IPS-NIHi11 (cell line): ENCODE measurements around the gene ZNF74.
"Not testable (repeated sequence)": the region's sequence is repeated elsewhere in the genome, so short reads cannot be mapped to it uniquely, and the experiment has no call there.

Source experiments
- DNase-seq: peaks from one replicate; pipeline ENCODE4 v3.0.0; 2012; ENCODE audit warnings: mixed read lengths, low spot score

Gene ZNF74

DNA sequence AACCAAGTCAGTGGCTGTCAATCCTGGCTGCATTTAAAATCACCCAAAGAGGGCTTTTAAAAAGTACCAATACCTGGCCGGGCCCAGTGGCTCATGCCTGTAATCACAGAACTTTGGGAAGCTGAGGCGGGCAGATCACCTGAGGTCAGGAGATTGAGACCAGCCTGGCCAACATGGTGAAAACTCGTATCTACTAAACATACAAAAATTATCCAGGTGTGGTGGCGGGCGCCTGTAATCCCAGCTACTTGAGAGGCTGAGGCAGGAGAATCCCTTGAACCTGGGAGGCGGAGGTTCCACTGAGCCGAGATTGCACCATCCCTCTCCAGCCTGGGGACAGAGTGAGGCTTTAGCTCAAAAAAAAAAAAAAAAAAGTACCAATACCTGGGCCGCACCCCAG lies 17.7 kb upstream of the ZNF74 start:
- not testable (repeated sequence) for DNase-seq

GRCh38 chr22:20376983-20377382 lies 17.0 kb upstream of the ZNF74 start:
- DNase-seq, result not testable (repeated sequence)

DNA sequence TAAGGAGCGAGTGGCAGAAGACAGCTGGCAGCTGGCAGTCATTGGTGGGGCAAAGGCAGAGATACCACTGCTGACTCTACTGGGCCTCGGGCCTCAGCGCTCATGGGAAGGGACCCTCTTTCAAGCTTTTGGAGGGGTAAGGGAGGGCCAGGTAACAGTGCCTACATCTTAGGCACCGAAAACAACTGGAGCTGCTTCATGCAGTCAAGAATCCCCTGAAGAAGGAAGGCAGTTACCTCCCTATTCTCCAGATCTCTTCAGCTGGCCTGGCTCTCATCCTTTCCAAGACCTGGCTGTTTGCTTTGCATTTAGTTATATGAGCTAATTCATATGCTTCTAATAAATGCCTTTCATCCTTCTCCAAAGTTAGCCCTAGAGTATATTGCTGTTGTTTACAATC lies 15.8 kb upstream of the ZNF74 start:
- DNase-seq, result no peak

DNA sequence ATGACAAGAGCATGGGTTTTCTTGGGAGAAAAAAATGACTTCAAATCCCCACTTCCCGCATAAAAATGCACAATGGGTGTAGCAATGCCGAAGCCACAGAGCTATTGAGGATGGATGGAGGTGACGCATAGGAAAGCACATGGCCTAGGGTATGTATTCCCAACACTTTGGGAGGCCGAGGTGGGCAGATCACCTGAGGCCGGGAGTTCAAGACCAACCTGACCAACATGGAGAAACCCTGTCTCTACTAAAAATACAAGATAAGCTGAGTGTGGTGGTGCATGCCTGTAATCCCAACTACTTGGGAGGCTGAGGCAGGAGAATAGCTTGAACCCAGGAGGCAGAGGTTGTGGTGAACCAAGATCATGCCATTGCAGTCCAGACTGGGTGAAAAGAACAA lies 15.3 kb upstream of the ZNF74 start:
- not testable (repeated sequence) for DNase-seq

DNA sequence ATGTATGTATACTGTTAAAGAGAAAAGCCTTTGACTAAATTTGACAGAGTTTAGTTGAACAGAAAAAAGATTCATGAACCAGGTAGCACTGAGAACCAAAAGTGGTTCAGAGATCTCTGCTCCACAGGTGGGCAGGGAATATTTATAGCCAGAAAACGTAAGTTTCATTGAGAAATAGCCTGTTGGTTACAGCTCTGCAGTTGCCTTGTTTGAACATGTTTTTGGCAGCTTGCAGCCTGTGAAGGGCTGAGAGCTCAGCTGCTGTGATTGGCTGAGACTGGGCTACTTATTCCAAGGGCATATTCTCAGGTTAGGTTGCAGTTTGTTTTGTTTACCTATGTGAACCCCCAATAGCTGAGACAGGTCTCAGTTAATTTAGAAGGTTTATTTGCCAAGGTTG lies 13.5 kb upstream of the ZNF74 start:
- no peak for DNase-seq

DNA sequence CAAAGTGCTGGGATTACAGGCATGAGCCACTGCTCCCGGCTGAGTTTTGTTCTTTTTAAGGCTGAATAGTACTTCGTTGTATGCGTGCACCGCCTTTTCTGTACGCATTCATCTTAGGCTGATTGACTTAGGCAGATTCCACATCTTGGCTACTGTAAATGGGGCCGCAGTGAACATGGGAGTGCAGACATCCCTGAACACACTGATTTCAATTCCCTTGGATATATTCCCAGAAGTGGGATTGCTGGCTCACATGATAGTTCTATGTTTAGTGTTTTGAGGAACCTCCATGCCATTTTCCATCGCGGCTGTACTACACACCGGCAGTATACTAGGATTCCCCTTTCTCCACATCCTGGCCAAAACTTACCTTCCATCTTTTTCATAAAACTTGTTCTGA lies 10.4 kb upstream of the ZNF74 start:
- DNase-seq, result no peak

GRCh38 chr22:20384171-20384570 lies 9.8 kb upstream of the ZNF74 start:
- DNase-seq, result no peak

DNA sequence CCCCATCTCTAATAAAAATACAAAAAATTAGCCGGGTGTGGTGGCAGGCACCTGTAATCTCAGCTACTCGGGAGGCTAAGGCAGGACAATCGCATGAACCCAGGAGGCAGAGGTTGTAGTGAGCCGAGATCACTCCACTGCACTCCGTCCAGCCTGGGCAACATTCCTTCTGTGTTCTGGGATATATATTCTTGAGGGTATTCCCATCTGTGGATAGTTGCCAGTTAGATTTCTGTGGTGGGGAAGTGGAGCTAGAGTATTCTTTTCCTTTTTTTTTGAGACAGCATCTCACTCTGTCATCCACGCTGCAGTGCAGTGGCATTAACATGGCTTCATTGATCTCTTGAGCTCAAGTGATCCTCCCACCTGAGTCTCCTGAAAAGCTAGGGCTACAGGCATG lies 9.1 kb upstream of the ZNF74 start:
- DNase-seq, result no peak

DNA sequence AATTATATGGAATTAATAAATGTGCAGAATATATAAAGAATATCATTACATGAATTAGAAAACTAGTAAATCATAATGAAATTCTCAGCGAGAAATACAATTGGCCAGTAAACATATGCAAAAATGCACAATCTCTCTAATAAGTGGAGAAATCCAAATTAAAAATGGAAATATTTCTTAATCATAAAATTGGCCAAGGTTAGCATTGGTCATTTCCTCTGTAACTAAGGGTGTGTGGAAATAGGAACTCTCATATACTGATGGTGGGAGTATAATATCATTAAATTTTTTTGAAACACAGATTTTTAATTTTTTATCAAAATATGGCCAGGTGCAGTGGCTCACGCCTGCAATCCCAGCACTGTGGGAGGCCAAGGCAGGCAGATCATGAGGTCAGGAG lies 7.6 kb upstream of the ZNF74 start:
- DNase-seq, result no peak

GRCh38 chr22:20386972-20387371 lies 7.0 kb upstream of the ZNF74 start:
- DNase-seq, result no peak

DNA sequence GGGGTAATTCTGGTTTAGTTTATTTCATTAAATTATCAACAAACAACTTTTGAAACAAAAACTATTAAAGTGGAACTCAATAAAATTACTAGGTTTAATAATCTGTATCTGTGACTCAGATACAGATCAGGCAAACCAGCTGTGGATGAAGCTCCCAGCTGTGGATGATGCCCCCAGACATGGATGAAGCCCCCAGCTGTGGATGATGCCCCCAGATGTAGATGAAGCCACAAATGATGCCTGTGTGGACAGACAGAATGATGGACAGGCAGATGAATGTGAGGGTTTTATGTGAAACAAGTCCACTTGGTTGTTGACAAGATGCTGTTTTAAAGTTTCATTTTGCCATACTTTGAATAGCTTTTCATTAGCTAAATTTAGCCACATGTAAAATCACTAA lies 5.8 kb upstream of the ZNF74 start:
- DNase-seq, result no peak

DNA sequence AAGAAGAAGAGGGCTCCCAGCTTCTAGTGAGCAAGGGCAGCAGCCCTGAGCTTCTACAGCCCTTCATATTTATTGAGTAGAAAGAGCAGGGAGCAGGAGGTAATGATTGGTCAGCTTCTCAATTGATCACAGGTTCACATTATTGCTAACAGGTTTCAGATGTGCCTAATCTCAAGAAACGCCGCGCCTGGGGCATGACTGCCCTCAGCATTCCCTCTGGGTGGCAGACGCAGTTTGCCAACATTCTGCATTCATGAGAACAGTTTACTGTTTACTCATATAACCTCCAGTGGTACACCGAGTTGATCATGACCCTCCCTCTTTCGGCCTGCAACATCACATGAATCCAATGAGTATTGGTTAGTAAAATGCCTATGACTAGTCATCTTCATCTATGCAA lies 4.7 kb upstream of the ZNF74 start:
- DNase-seq, result no peak

DNA sequence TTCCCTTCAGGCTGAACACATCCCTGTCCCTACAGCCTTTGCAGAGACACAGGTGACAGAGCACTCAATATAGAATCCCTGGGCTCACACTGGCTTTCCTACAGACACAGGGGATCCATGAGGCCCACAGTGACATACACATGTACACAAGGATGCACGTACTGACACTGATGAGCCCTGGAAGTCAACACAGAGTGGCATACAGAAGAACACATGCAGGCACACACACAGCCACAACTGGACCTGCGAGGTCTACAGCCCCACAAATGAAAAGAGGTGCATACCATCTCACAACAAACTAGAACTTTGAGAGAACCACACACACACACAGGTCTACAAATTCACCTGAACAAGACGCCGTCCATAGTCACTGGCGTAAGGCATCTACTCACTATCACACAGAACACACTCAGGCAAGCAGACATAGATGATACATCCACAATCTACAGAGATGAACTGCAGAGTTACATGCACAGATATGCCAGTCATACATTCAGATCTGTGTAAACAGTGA lies 3.5 kb upstream of the ZNF74 start:
- no peak for DNase-seq

- DNase-seq, result no peak
These were observed 2.7 kb upstream of the ZNF74 start for GRCh38 chr22:20391222-20391621.

DNA sequence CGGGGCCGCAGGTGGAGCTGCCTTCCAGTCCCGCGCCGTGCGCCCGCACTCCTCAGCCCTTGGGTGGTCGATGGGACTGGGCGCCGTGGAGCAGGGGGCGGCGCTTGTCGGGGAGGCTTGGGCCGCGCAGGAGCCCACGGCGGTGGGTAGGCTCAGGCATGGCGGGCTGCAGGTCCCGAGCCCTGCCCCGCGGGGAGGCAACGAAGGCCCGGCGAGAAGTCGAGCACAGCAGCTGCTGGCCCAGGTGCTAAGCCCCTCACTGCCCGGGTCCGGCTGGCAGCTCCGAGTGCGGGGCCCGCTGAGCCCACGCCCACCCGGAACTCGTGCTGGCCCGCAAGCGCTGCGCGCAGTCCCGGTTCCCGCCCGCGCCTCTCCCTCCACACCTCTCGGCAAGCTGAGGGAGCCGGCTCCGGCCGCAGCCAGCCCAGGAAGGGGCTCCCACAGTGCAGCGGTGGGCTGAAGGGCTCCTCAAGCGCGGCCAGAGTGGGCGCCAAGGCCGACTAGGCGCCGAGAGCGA lies 1.5 kb upstream of the ZNF74 start:
- not testable (repeated sequence) for DNase-seq

DNA sequence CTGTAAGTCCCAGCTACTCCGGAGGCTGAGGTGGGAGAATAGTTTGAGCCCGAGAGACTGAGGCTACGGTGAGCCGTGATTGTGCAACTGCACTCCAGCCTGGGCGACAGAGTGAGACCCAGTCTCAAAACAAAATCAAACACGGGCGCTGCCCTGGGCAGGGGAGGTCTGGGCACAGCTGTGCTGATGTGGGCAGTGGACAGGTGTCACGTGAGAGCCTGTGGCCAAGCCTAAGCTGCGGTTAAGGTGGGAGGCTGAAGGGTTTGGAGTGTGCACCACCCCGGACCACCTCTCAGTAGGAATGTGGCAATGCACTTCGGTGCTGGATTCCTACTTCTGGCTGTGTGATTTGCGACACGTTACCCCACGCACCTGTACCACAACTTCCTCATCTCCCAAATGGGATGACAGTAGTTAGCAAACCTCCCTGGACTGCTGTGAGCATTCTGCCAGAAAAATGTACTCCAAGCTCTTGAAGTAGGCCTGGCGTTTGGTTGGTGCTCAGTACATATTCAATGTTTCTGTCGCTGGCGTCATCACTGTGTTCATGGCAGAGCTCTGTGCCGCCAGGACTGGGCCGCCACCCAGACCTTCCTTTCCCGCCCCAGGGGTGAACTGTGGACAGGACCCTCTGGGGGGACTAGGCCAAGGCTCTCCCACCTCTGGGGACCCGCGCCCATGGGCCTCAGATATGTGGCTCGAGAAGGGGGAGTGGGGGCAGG lies 807 bp upstream of the ZNF74 start:
- no peak for DNase-seq

DNA sequence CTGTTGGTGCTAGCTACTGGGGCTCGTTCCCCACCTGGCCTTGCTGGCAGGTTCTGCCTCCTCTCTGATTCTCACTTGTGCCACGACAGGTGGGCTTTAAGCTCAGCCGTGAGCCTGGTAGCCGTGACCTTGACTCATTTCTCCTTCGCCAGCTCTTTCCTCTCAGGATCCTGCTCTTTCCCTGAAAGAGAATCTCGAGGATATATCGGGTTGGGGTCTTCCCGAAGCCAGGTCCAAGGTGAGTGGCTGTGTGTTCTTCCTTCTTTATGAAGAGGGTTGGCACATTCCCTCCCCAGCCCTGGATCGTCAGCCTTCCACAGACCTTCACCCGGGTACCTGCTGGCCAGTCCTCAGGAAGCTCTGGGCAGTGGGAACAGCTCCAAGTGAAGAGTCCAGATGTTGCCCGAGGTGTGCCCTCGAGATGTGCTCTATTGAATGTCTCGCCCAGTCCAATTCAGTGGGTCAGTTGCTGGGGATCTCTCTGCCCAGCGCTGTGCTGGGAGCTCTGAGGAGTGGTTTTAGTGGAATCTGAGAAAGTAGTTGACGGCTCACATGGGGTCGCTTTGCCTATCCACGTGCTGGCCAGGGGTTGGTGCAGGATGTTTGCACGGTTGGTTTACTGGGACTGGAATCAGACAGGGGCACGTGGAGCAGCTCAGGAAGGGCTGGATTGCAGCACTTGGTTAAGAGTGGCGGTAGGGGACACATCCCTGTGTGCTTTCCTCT lies 1.4 kb downstream of the ZNF74 start:
- no peak for DNase-seq

DNA sequence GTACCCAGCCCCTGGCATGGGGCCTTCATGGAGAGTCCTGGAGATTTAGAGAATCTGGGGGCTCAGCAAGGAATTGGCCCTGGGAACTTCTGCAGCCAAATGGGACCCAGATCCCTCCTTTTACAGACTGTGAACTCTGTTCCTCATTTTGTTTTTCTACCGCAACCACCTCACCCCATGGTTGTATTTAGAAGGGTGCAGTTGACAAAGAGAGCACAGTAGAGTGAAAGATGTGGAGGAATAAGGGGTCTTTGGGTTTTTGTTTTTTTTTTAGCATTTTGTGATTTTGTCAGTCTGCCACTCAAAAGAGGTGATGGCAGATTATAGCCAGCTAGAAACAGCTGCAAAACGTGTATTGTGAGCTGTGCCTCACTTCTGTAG lies 1.9 kb downstream of the ZNF74 start:
- DNase-seq, result no peak

DNA sequence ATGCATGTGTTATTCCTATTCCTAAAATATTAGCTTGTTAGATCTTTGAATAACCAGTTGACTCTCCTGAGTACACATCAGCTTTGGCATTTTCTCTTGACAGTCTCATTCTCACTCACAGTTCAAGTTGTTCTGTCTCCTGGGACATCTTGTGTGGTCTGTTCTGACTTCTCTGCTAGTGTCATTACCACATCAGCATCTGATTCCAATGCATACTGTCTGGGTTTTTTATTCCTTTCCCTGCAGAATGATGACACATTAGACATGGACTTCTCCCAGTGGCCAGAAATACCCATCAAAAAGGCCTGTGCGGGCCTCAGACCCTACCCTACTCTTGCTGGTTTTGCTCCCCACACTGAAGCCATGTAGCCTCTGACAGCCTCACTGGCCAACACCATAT lies 2.7 kb downstream of the ZNF74 start:
- no peak for DNase-seq

DNA sequence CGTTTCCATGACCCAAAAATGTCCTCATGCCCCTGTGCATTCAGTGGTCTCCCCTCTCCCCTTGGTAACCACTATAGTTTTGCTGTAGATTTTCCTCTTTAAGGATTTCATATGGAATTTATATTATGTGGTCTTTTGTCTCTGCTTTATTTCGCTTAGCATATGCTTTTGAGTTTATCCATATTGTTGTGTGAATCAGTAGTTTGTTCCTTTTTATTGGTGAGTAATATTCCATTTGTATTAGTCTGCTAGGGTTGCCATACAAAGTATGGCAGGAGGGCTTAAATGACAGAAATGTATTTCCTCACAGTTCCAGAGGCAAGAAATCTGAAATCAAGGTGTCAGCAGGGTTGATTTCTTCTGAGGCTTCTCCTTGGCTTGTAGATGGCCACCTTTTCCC lies 3.5 kb downstream of the ZNF74 start:
- DNase-seq, result no peak

GRCh38 chr22:20398420-20398819 lies 4.5 kb downstream of the ZNF74 start:
- DNase-seq, result no peak

- DNase-seq, result no peak
These were observed 6.1 kb downstream of the ZNF74 start for GRCh38 chr22:20399866-20400605.
